Activated CD4-positive, alpha-beta T cell treated with anti-CD3 and anti-CD28 coated beads, Interleukin-2, Interleukin-6, amounts not matched to agents 100 ng/mL and 50 ng/mL, durations not matched to agents 16 hours and 8 hours (primary cell): ENCODE results near the gene PROX1.

Source experiments
- DNase-seq: peaks from one replicate; pipeline ENCODE4 v3.0.0-alpha.2; 2020

PROX1 gene

DNA sequence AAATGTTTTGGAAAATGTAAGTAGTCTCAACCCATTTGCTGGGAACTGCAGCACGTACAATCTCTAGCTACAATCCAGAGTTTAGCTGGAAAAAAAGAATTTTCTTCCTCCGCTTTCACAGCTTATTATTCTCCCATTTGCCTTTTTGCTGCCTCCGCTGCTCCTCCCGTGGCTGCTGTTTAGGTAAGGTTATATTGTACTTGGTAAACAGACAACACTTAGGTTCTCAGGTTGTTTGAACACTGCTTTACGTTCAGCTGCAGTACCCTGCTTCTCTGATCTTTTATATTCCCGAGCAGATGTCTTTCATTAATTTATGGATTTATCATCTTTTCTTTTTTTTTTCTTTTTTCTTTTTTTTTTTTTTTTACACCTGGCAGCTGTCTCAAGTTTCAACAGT, 14.3 kb downstream of the PROX1 start:
- DNase-seq = no peak

DNA sequence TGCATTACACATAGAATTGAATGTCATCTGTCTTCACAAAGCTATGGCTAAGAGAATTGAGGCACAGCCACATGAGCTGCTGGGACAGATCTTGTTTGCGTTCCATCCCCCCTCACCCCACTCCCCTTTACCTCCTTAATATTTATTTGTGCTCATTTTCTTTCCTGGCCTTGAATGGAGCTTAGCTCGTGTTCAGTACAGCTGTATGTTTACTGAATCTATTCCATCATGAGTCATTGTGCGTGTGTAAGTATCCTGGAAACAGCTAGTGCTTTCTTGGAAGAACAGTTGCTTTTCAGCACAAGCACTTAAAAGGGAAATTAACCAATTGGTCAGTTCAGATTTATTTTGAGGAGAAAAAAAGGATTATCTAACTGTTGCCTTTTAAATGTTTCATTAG, 14.7 kb downstream of the PROX1 start:
- DNase-seq = no peak

DNA sequence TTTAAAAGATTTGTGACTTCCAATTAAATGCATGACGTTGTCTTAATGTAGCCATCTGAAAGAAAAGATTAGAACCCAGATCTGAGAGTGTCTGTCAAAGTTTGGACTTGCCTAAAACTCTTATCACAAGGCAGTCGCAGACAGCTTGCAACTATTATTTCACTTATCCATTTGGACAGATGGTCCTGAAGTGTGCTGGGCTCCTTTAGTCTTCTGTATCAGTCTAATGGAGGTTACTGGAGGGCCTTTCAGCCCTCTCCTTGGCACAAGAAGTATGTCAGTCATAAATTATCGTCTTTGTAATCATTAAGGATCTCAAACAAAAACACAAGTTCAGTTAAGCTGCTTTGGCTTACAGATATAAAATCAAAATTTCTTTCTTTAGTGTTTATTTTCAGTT, 15.5 kb downstream of the PROX1 start:
- no peak for DNase-seq

DNA sequence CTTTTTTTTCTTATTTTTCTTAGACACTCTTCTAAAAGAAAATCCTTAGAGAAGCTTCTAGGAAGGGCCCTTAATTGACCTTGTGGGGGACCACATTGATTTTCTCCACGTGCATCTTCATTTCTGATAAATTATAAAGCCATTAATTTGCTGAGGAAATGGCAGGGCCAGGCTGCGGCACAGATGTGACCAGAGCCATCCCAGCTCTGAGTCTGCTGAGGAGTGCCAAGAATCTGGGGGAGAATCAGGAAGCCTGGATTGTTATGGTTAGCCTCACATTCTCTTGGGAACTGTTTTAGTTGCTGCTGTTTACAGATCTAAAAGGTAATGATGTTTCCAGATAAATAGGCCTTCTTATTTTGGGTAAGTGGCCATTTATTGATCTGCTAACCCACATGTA, 16.2 kb downstream of the PROX1 start:
- no peak for DNase-seq

DNA sequence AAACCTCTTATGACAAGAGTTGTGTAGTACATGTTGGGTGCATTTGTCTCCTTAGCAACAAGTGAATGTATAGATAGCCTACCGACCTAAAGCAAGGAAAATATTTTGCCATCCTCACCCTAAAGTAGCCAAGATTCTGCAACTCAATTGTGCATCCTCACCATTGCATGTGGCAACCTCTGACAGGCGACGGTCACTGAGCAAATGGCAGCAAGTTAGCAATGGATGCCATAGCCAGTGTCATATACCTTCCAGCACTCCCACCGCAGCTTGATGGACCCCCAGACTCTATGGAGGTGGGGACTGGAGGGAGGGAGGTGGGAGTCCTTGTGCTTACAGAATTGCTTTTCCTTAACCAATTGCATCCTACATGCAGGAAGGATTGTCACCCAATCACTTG, 17.0 kb downstream of the PROX1 start:
- no peak for DNase-seq

DNA sequence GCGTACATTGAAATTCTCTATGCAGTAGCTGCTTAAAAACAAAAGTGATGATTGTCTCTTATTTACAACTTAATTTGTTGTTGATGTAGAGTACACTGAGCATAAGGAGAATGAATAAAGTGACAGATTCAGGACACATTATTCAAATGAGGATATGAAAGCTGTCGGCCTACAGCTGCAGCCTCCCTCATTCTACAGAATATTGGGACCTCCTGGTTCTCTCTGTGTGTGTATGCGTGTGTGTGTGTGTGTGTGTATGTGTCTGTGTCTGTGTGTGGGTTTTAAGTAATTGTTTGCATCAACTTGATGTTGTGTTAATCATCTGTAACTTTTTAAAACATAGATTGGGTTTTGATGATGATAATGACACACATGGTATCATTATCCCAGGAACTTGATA, 17.9 kb downstream of the PROX1 start:
- no peak for DNase-seq

DNA sequence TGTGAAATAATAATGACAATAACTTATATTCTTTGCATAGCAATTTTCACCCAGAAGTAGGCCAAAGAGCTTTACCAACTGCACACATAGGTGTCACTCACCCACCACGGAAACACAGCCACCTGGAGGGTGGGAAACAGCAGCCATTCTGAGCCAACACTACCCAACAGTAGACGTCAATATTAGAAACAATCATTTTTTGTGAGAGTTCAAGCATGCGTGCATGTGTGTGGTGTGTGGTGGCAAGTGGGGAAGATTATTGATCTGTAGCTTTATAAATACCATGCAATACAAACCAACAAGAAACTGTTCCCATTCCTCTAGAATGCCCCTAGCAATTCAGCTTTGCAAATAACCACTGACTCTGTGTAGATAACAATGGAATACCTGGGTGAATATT, 19.1 kb downstream of the PROX1 start:
- DNase-seq = no peak

DNA sequence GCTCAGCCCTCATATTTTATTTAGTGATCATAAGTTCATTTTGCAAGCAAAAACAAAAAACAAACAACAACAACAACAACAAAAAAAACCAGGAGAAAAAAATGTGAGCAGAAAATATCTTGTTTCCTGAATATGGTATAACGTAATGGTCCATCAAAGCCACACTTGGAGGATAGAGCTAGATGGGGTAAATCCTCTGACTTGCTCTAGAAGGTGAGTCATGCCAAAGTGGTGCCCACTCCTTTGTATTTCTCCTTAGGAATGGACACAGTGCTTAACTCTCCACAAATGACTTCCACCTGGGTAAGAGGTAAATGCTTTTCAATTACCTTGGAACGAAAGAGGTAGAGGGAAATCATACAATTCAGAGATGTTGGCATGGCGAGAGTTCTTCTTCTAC, 20.6 kb downstream of the PROX1 start:
- DNase-seq = no peak

DNA sequence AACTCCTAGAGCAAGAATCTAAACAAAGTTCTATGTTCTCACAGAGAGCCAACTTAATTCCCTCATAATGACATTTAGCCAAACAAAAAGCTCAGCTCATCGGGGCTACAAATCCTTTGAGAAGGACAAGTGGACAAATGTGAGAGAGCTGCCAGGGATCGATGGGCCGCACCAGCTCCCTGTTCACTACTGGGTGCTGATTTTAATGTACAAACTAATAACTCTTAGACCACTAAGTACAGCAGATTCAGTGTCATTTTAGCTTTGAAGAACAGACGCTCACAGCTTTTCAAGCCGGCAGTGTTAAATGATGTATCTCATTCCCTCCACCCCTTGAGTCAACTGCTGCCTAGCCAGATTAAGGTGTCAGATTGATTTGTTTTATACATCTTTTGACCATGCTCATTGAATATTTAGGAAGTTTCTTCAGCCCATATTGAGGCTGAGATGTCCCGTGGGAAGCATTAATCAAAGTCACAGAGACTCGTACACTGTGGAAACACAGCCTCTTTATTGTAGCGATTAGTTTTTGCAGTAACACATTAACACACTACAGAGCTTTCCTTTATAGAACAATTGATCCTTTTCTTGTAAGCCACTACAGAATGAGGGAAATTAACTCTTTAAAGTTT, 21.1 kb downstream of the PROX1 start:
- DNase-seq = no peak

DNA sequence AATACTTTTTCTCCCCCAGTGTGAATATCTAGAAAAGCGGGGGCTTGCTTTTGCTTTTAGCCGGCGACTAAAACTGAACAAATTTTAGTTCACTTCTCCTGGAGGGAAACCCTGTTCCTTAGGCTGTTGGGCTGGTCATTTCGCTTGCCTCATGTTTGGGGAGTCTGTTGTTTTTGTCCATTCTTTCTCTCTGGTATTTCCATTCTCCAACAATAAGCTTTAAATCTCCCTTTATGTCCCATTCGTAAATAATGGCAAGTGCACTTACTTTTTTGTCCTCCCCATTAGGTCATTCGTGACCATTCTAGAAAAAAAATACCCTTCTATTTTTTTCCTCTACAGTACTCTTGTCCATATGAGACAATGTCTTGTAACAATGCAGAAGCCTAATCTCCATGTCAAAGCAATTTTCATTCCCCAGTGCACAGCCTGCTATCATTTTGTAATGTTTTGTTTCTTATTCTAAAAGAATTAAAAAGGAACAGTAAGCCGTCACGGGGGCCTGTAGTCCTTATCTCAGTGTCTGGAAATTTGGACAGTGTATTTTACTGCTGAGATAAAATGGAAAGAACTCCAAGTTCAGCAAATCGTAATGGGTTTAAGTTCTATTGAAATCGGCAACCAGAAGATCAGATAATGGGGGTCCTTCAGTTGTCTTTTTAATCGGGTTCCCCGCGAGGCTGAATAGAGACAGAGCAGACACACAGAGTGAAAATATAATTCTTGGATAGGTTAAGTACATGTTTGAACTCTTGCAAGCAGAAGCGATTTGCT, 21.8 kb downstream of the PROX1 start:
- DNase-seq = no peak

DNA sequence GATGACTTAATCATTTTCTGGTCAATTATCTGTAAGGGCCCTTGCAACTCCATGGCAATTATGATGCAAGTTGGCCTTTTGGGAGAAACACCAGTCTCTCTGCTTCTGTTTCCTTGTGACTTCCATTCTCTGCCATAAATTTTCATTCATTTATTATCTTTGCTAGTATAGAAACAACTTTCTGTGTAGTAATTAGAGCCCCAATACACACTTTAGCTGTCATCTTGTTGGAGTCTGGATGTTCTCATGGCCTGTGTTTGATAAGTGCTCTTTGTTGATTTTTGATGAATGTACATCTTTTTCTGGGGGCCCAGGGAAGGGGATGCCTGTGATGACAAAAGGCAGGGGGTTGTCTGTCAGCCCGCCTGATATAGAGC, 22.4 kb downstream of the PROX1 start:
- no peak for DNase-seq

DNA sequence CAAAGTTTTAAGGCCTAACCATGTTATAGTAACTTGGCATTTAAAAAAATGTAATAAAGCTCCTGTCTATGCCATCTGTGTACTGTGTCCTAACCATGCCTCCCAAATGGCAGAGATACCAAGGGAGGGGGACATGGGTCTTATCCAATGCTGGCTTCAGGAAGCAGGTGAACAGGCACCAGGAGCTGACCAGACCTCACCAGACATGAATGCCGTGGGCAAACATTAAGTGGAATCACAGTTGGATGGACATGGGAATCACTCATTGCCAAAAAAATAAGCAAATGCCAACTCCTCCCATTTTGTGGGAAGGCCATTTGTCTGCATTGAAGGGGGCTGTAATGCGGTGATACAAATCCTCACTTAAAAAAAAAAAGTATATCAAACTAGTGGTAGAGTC, 22.9 kb downstream of the PROX1 start:
- DNase-seq = no peak

DNA sequence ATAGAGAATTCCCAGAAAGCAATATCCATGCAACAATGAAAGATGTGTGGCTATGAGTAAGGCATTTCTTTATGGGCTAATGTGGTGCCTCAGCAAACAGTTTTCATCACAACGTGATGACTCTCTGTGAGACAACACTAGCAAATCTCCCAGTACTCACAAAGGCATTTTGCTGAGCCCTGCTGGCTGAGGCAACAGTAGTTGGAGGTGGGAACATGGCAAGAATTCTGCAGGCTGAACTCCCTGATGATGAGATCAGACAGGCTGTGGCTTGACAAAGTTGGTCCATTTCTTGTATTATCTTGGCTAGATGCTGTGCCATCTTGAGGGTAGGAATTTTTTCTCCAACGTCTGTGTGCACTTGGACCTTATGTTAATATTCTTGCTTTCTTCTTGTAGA, 24.6 kb downstream of the PROX1 start:
- no peak for DNase-seq

DNA sequence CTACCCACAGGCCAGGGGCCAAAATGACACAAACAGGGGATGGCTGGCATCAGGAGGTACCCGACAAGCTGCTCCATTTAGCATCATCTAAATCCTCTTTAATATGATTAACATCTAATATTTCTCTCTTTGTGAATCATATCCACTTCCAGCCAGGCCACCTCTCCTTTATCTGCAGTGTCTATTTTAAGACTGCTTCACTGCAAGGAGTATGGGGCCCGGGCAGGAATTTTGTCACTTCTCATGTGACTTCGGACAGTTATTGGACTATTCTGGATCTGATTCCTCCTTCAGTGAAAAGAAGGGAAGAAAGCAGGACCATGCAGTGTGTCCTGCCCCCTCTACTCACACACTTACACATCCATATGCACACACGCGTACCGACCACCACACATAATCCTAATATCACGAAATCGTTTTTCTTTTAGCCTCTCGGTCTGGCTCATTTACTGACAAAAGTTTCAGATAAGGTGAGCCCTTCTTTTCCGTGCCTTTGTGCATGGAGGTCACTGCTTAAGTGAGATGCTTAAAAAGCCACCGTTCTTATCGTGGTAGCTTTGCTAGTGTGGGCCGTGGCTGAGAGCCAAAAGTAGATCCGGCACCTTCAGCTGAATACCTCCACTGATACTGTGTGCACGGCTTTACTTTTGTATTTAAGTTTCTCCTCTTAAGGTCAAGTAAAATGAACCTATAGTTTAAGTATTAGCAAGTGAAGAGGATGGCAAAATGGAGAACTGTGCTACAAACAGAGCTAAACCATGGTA, 26.0 kb downstream of the PROX1 start:
- DNase-seq = no peak

DNA sequence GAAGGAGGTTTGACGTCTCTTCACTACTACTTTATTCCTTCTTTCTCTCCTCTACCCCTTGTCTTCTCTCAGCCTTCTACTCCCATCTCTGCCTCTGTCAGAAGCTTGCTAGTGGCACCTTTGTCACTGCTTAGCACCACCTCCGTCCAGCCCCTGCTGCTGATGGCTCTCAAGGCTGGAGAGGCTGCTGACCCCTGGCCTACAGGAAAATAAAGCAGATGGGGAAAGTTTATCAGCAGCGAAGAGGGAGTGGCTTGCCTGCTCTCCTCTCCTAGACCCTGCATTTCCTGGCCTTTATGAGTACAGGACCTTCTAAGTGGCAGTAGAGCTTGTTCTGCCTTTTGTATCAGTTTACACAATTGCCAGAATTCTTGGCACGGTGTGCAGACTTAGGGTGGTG, 27.0 kb downstream of the PROX1 start:
- no peak for DNase-seq

DNA sequence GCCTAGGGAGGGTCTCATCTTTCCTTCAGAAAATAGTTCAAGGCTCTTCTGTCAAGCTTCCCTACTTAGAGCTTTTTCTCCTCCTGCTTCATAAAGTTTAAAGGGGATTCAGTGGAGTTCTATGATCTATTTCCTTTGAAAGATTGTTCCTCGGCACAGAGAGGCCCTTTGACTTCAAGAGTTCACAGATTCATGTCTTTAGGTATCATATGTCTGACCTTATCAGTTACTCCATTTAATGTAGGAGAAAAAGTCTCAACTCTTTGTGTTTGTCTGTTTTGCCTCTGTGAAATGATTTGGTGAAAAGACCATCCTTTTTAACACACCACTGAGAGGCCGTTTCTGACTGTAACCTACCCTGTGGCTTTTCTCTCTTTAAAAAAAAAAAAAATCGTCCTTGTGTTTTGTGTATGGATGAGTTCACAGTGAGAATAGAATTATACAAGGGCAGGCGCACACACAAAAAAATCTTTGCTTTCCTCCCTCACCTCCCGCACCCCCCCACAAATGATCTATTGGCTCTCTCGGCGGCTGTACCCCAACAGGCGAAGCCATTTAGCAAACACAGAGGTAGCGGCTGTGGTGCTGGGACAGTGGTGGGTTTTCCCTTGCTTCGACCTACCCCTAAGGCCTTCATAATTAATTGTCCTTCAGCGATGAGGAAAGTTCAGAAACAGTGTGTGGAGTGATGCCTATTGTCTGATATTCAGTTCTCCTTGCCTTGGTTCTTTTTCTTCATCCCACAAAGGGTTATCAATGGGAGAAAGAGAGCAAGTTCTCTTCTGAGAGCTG, 29.6 kb downstream of the PROX1 start:
- DNase-seq = no peak

DNA sequence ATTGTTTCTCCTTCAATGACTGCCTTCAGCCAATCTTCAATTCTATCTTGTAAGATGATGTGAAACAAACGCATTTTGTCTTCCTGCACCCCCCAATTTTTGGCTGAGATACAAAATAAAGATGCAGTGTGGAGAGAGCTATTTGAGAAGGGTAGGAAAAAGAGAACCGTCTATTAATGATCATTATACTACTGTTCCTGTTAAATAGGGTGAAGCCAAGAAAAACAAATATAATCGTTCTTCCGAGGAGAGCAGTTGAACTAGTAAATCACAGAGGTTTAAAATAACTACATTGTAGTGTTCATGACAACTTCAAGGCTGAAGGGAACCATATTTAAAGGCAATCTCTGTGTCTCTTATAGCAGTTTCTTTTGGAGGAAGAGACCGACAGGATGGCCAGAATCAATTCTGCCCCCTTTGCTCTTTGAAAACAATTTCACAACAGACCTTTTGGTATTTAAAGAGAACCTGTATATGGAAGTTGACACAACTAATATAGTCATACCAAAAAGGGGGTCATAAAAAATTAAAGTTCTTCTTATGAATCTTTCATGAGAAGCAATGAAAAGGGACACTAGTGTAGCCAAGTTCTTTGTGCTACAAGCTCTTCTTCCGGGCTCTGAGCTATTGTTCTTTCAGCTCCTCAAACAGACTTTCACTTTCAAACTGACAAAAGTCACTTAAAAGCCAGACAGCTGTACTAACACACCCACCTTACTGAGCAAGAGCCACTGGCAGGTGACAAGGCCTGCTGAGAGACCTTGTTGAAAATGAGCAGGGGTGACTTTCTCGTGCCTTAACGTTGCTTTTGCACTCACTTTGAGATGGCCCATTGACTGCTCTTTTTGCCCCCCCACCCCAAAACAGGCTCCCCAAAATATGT, 30.9 kb downstream of the PROX1 start:
- no peak for DNase-seq

DNA sequence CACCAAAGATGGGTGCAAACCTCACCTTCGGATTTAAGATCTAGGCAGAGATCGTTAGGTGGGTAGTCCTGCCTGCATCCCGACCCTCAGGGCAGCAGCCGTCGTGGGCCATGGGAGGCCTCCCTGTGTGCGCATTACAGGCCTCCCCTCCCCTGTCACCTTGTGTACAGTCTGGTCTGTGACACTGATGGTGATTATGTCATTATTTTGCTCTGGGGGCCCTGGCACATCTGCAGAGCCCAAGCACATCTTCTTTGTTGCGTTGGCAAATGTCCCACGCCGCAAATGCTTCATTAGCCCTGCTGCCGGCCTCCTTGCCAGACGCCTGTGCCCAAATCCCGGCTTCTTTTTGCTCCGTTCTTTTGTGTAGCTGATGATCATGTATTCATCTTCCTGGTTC, 31.7 kb downstream of the PROX1 start:
- no peak for DNase-seq

DNA sequence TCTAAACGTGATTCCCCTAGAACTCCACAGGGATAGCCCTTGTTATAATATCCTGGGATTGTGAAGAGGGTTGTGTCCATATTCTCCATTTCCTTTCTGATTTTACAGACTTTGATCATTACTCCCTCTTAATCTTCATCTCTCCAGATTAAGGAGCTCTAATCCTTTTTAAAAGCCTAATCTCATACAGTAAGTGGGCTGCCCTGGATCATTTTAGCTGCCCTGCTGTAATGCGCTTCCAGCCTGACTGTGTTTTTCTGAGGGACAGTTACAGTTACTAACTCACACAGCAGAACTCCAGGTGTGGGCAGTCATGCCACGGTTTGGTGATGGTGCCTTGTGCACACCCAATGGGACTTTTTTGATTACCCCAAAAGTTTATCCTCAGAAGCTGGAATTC, 33.5 kb downstream of the PROX1 start:
- DNase-seq = no peak

DNA sequence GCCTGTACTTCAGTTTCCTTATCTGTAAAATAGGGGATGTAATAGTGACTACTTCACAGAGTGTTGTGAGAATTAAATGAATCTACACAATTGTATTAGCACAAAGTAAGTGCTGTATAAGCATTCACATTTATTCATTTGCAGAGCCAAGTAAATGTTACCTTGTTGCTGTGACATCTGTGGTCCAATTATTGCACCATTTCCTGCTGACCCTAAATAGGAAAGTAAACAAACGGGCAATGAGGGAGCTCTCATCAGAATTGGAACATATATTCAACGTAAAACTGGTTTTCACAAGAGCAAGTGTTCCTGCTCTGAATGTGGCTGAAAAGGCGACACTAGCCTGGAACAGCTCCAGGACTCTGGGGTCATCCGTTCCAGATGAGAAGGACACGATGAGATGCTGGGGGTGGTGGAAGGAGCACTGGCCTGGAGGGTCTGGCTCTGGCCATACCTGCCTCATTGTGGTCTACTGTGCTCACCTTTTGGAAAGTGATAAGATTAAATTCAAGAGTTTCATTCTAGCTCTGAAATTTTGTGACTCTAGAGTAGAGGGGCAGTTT, 34.5 kb downstream of the PROX1 start:
- DNase-seq = no peak

DNA sequence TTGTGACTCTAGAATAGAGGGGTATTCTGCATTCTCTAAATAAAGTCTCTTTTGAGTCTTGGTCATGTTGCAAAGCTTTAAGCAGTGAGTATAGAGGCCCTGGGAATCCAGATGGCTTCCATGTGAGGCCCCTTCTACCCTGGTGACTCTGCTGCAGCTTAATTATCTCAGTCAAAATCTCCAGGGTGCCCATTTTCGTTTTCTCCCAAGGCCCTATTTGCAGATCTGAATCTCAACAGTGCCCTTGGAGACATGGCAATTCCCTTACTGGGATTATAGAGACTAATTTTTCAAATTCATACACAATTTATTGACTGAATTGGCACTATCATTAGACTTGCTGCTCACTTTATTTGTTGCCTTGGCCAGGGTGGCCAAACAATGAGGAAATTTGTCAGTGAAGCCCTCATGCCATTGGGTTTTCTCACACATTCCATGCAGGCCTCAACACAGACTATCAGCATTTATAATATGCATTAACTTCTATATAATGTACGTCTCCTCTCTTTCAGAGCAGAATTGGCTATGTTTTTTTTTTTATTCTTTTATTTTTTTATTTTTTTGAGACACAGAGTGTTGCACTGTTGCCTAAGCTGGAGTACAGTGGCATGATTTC, 35.1 kb downstream of the PROX1 start:
- no peak for DNase-seq

DNA sequence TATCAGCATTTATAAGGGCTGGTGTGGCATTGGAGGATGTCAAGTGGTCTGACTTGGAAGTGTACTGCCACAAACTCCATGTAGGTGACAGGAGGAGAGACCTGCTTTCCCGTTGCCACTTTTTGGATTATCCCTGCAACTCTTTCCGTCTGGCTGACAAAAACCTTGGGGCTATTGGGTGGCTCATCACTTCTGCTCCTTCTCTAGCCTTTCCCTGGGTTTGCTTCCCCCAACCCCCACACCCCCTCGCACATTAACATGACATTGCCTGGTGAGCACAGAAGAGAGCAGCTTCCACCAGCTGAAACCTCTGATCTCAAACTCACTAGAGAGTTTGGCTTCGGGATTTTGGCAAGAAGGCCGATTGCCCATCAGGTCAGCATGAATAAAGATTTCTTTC, 39.2 kb downstream of the PROX1 start:
- no peak for DNase-seq
